GM12874 (cell line): Measurements from ENCODE around the gene HMCN1.

ENCODE experiments used
- TF ChIP-seq, protein P1 (sequence below): IDR thresholded peaks from 2 replicates; pipeline ENCODE4 v1.5.1; 2011; ENCODE audit warnings: low read depth, mild to moderate bottlenecking, control low read depth, low read length, moderate library complexity; ENCODE audit not compliant: insufficient read depth

Gene HMCN1

GRCh38 chr1:186125511-186125910, 391.3 kb downstream of the HMCN1 start:
- TF ChIP-seq, protein P1, sequence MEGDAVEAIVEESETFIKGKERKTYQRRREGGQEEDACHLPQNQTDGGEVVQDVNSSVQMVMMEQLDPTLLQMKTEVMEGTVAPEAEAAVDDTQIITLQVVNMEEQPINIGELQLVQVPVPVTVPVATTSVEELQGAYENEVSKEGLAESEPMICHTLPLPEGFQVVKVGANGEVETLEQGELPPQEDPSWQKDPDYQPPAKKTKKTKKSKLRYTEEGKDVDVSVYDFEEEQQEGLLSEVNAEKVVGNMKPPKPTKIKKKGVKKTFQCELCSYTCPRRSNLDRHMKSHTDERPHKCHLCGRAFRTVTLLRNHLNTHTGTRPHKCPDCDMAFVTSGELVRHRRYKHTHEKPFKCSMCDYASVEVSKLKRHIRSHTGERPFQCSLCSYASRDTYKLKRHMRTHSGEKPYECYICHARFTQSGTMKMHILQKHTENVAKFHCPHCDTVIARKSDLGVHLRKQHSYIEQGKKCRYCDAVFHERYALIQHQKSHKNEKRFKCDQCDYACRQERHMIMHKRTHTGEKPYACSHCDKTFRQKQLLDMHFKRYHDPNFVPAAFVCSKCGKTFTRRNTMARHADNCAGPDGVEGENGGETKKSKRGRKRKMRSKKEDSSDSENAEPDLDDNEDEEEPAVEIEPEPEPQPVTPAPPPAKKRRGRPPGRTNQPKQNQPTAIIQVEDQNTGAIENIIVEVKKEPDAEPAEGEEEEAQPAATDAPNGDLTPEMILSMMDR = no peak

GRCh38 chr1:186129758-186130157, 395.6 kb downstream of the HMCN1 start:
- TF ChIP-seq, protein P1 = no peak

GRCh38 chr1:186139115-186139514, 404.9 kb downstream of the HMCN1 start:
- TF ChIP-seq, protein P1 = no peak

GRCh38 chr1:186139701-186140100, 405.5 kb downstream of the HMCN1 start:
- TF ChIP-seq, protein P1 = no peak

DNA sequence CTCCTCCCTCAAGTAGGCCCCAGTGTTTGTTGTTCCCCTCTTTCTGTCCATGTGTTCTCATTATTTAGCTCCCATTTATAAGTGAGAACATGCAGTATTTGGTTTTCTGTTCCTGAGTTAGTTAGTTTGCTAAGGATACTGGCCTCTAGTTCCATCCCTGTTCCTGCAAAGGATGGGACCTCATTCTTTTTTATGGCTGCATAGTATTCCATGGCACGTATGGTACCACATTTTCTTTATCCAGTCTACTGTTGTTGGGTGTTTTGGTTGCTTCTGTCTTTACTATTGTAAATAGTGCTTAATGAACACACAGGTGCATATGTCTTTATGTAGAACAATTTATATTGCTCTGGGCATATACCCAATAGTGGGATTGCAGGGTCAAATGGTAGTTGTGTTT, 408.0 kb downstream of the HMCN1 start:
- TF ChIP-seq, protein P1 = no peak

DNA sequence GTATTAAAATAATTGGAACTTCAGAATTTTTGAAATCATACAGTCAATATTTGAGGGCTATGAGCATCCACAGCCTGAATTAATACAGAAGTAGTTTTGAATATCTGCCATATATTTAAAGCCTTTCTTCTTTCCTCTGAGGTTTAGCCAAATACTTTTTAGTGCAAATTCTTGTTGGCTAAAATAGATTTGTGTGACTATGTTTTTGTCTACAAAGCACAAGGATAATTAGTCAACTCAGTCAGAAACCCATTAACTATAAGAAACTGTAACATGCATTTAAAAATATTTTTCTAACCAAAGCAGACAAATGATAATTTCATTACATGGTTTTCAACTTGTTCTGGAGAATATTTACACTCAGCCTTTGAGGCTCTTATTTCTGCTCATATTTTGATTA, 408.7 kb downstream of the HMCN1 start:
- TF ChIP-seq, protein P1 = no peak

DNA sequence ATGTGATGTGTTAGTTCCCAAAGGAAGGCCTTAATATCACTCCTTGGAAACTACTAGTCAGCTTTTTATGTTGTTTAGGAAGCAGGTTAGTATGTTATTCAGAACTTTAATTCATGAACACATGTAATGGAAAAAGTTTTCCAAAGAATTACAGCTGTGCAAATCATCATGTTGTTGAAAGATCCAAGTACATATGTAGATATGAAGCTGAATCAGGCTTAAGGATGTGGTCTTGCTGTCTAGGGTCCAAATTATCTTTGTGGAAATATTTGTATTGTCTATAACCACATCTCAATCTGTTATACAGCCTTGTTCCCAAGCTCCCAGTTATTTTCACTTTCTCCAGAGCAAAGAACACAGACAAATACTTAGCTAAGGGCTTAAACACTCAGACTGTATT, 409.3 kb downstream of the HMCN1 start:
- TF ChIP-seq, protein P1 = no peak

GRCh38 chr1:186144505-186144904, 410.3 kb downstream of the HMCN1 start:
- TF ChIP-seq, protein P1 = no peak
